NCI-H1930 (cell line): ENCODE measurements around the gene CIDEC.
"Not testable (repeated sequence)": the region's sequence is repeated elsewhere in the genome, so short reads cannot be mapped to it uniquely, and the experiment has no call there.

ENCODE experiments used
- DNase-seq, 2 experiments: peaks; one replicate each; lab custom pipeline; 2025; lab: John Stamatoyannopoulos, UW

Gene CIDEC

GRCh38 chr3:9875448-9875847 lies 4.6 kb downstream of the CIDEC start:
- no peak for DNase-seq

GRCh38 chr3:9872067-9872466 lies 8.0 kb downstream of the CIDEC start:
- DNase-seq = not testable (repeated sequence)

GRCh38 chr3:9870978-9871377 lies 9.1 kb downstream of the CIDEC start:
- no peak for DNase-seq

- no peak for DNase-seq
Observed at GRCh38 chr3:9869955-9870354, 10.1 kb downstream of the CIDEC start.

- DNase-seq = no peak
Observed at GRCh38 chr3:9867106-9867505, 12.9 kb downstream of the CIDEC start.

- no peak for DNase-seq
Observed at GRCh38 chr3:9866639-9867038, 13.4 kb downstream of the CIDEC start.

- not testable (repeated sequence) for DNase-seq
Observed at GRCh38 chr3:9865125-9865637, 14.9 kb downstream of the CIDEC start.

GRCh38 chr3:9864200-9864927 lies 15.7 kb downstream of the CIDEC start:
- no peak for DNase-seq

GRCh38 chr3:9863058-9863772 lies 16.8 kb downstream of the CIDEC start:
- DNase-seq = no peak

- DNase-seq = no peak
Observed at GRCh38 chr3:9862391-9863057, 17.5 kb downstream of the CIDEC start.

- DNase-seq = no peak
Observed at GRCh38 chr3:9861626-9862130, 18.4 kb downstream of the CIDEC start.

- no peak for DNase-seq
Observed at GRCh38 chr3:9861201-9861600, 18.9 kb downstream of the CIDEC start.

- no peak for DNase-seq
Observed at GRCh38 chr3:9859530-9860025, 20.5 kb downstream of the CIDEC start.

GRCh38 chr3:9855594-9855993 lies 24.5 kb downstream of the CIDEC start:
- no peak for DNase-seq

- not testable (repeated sequence) for DNase-seq
Observed at GRCh38 chr3:9854291-9854940, 25.6 kb downstream of the CIDEC start.

GRCh38 chr3:9852528-9852927 lies 27.5 kb downstream of the CIDEC start:
- no peak for DNase-seq

- DNase-seq = not testable (repeated sequence)
Observed at GRCh38 chr3:9851926-9852325, 28.1 kb downstream of the CIDEC start.

GRCh38 chr3:9851383-9851782 lies 28.7 kb downstream of the CIDEC start:
- not testable (repeated sequence) for DNase-seq

GRCh38 chr3:9848860-9849259 lies 31.2 kb downstream of the CIDEC start:
- DNase-seq = not testable (repeated sequence)

- DNase-seq = not testable (repeated sequence)
Observed at GRCh38 chr3:9847870-9848269, 32.2 kb downstream of the CIDEC start.

- DNase-seq = no peak
Observed at GRCh38 chr3:9846931-9847488, 33.0 kb downstream of the CIDEC start.
